HS-5 (cell line): Measurements from ENCODE around the gene ANKS6.

Experiments used
- DNase-seq: peaks from one replicate; pipeline ENCODE4 v3.0.0-alpha.2; 2012; ENCODE audit warnings: low read depth

ANKS6 gene

DNA sequence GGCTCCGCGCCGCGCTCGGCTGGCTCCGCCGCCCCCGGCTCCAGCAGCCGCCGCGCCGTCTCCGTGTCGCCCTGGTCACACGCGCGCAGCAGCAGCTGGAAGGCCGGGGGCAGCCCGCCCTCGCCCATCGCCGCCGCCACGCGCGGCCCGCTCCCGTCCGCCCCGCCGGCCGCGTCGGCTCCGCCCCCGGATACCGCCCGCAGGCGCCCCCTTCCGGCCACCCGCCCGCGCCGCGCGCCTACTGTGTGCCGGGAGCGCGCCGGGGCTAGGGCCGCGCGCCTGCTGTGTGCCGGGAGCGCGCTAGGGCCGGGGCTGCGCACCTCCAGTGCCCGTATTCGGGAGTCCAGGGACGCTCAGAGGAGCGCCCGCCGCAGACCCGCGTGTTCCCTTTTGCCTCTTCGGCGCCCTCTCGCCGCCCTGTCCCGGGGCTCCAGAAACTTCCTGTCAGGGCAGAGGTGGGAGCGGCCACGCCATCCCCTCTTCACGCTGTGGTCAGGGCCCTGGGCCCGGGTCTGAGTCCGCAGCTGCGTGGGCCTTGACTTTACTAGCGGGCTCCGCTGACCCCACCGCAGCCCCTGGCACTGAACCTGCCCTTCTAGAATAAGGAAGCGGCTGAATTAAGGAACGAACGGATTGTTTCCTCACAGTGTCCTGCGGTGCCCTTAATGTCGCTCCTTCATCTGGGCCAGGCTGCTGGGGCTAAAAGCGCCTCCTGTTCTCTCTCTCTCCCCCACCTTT is at the start of gene ANKS6:
Gene ANKS6 (minus strand): TSS at position 192 of the 738 bp plus-strand sequence. CDS start 64 bp downstream, at position 128.
- DNase-seq, result no peak

DNA sequence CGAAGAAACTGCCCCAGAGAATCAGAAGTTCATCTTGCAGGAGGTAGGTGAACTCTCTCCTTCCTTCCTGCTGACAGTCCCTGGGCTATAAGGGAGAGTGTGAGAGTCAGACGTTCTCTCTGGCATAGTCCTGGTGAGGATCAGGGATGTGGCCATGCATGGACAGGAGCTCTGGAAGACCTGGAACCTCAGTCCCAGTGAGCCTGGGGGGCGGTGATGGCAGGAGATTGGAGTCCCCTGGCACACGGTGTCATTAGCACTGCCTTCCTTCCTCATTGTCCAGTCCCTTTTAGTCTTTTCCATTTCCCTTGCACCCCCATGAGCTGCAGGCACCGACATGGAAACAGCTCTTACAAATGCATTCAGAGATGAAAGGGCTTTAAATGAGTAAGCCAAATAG is 49.7 kb upstream of the ANKS6 start:
- no peak for DNase-seq

DNA sequence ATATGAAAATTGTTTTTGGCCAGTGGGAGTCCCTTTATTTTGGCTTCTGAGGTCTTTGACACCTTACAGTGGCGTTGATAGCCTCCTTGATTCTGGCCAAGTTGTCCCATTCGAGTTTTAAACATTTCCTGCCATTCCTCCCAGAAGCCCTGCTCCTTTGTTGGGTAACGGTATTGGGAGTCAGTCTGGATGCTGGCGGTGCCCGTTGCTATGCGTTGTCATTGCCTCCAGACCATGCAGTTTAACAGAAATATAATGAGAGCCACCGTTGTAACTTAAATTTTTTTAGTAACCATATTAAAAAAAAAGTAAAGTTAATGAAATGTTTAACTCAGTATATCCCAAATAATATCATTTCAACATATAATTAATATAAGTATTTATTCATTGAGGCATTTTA is 46.2 kb upstream of the ANKS6 start:
- no peak for DNase-seq

DNA sequence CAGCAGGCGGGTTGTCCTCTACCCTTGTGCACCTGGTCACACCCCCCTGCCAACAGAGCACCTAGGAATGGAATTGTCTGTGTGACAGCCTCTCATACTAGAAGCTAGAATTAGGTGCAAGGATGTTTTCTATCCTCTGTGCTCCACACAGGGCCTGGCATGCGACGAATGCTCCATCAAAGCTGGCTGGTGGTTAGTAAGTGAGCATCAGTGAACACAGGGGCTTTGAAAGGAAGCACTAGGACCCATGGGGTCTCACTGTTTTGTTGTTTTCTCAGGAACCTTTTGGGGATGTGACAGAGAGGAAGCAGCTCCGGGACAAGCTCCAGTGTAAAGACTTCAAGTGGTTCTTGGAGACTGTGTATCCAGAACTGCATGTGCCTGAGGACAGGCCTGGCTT is 43.4 kb upstream of the ANKS6 start:
- no peak for DNase-seq

DNA sequence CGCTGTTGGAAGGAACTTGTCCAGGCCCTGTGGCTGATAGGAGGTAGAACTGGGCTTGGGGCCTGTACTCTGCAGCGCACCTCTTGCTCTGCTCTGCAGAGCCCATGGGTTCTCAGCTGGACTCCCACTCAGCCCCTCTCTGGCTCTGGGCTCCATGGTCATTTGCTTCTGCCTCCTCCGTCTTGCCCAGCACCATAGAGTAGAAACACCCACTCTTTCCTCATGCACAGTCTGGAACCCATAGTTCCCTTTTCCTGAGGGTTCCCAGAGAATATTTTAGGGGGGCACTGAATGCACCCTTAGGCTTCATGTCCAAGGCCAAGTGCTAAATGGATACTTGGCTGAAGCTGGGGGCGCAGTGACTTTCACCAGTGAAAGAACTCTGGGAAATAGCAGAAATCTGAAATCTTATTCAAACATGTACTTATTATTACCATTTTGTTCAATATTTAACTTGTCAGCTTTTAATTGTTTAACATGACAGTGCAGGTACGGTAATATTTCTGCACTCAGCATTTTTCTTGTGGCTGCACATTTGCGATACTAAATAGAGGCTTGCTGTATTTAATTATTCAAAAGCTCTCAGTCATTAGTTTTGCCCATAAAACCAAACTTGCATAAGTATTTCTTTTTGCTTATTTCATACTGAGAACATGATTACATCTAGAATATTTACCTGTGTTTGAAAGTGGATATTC is 42.7 kb upstream of the ANKS6 start:
- no peak for DNase-seq

DNA sequence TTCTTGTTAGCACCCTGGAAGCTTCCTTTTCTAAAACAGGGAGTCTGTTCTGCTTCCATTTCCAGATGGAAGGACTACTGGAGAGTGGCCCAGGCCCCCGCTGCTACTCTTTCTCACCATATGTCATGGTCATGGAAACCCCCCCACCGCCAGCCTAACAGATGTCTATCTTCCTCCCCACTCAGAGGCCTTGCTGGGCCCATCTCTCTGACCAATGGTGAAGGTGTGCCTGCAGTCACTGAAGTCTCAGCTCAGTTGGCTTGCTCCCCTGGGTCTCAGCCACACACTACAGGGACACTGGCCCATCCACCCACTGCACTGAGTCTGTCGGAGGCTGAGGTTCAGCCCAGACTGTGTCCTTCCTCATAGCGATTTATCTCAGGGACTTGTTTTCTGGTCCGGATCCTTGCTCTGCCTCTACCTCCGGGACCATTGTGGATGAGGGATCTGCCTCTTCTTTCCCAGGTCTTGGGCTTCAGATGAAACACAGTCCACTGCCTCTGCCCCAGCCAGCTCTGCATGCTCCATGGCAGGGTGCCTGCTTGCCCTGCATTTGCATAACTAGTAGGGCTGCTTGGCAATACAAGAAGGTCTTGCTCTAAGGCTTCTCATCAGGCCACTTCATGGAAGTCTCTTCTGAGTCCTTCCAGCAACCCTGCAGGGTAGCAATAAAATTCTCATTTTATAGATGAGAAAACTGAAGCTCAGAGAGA is 42.0 kb upstream of the ANKS6 start:
- no peak for DNase-seq

DNA sequence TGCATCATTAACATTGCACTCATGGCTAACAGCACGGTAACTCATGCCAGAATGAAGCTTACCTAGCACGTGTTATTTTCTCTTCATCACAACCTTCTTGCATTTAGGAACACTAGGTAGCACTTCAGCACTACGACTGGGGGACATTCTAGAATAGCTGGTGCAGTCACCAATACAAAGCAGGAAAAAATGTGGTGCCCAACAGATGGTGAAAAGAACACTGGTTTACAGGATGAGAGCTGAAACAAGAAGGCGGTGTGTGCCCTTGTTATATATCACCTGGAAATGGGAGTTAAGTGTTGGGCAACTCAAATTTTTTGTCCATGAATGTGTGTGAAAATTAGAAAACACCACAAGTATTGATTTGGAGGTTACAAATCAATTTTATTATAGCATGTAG is 41.2 kb upstream of the ANKS6 start:
- no peak for DNase-seq

DNA sequence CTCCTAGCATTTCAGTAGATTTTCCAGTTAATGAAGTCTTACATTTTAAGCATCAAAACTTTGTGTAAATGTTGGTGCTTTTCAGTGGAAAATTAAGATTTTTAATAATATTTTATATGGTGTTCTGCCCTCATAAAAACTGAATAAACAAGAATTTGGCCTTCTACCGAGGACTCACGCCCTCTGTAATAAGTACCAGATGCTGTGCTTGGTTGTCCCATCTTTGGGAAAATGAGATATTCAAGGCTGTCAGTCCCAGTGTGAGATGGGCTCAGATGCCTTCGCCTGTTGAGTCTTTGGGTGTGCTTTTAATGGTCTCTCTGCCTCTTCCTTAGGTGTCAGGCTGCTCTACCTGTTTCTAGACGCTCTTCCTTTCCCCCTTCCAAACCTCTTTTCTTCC is 39.9 kb upstream of the ANKS6 start:
- no peak for DNase-seq

DNA sequence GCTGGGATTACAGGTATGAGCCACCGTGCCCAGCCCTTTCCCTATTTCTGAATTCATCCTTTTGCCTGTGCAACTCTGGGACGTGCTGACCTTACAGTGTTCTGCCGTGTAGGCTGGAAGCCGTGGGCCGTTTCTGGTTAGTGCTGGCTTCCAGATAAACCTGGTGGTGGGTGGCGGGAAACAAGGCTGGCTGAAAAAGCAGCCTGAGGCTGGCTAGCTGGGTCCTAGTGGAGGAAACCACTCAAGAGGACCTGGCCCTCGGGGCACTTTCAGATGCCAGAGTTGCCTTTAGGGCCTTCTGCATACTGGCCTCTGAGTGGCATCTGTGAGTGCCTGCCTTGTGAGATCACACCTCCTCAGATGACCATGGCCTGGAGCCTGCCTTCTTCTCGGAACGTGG is 38.0 kb upstream of the ANKS6 start:
- DNase-seq, result no peak

DNA sequence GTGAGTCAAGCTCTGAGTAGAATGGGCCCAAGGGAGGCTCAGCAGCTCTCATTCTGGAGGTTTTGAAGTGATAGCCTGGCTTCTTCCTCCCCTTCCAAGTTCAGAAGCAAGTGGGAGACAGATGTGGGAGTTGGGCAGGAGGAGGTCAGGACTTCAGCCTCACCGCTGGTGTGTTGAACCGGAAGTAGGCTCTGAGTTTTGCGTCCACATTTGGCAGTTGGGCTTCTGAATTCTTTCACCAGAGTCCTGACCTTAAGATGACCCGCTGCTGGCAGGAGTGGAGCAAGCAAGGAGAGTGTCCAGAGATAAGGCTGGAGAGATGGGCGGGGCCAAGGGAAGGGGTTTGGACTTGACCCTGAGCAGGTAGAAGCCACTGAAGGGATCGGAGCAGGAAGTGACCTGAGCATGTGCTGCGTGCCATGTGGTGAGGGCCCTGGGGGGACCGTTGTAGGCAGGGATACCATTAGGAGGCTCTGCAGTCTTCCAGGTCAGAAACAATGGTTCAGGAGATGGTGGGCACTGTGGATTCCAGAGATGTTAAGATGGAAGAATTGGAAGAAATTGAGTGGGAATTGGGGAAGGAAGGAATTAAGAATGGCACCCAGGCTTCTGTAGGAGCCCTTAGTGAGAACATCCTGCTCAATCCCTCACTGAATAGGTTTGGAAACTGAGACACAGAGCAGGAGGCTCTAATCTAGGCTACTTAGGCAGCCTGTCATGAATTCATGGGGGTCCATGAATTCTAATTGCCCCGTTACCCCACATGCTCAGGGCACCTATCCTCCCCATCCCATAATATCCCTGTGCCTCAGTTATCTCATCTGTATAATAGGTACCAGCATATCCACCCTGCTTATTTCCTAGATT is 37.0 kb upstream of the ANKS6 start:
- no peak for DNase-seq

DNA sequence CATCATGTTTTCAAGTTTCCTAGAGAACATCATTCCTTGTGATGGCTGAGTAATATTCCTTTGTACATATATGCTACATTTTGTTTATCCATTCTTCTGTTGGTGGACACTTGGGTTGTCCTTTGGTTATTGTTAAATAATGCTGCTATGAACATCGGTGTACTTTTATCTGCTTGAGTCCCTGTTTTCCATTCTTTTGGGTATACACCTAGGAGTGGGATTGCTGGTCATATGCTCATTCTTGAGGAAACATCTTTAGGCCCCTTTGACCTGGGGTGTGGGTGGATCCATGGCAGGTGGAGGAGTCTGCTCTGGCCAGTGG is 36.4 kb upstream of the ANKS6 start:
- no peak for DNase-seq

DNA sequence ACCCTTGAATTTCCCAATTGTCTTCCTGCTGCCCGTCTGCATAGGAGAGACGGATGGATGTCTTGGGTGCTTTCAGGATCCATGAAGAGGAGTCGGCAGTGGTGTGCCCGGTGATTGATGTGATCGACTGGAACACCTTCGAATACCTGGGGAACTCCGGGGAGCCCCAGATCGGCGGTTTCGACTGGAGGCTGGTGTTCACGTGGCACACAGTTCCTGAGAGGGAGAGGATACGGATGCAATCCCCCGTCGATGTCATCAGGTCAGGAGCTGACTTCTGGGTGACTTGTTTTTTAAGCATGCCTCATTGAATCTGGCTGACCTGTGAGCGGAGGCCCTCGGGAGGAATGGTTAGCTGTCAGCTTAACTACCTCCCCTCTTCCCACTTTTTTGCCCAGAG is 35.3 kb upstream of the ANKS6 start:
- no peak for DNase-seq

DNA sequence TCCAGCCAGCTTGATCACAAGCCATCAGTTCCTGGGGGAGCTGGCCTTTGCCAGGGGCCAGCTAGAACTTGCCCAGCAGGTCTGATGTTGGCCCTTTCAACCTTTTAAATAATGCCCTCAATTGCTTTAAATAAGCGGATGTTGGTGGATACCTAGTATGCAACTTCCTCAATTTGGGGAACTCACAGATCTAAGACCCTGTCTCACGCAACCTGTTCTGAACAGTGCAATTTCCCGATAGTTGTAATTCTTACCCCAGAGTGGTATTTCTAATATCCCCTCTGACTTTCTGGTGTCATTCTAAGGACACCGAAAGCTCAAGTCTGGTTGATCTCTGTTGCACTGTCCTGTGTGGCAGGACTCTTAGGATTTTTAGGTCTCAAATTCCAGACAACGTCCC is 34.2 kb upstream of the ANKS6 start:
- no peak for DNase-seq

DNA sequence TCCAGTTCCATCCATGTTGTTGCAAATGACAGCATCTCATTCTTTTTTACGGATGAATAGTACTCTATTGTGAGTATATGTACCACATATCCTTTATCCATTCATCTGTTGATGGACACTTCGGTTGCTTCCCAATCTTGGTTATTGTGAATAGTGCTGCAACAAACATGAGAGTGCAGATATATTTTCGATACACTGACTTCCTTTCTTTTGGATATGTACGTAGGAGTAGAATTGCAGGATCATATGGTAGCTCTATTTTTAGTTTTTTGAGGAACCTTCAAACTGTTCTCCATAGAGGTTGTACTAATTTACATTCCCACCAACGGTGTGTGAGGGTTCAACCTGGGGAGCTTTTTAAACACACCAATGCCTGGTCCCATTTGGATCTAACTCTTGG is 33.4 kb upstream of the ANKS6 start:
- DNase-seq, result no peak

DNA sequence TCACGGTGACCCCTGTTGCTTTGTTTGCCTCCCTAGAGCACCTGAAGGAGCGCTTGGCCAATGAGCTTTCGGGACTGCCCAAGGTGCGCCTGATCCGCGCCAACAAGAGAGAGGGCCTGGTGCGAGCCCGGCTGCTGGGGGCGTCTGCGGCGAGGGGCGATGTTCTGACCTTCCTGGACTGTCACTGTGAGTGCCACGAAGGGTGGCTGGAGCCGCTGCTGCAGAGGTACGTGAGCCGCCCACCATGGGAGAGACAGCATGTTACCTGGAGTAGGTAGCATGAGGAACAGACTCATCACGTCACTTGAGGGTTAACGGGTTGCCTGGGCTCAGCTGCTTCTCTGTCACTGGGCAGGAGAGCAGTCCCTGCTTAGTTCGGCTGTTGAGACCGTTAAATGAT is 30.4 kb upstream of the ANKS6 start:
- no peak for DNase-seq

DNA sequence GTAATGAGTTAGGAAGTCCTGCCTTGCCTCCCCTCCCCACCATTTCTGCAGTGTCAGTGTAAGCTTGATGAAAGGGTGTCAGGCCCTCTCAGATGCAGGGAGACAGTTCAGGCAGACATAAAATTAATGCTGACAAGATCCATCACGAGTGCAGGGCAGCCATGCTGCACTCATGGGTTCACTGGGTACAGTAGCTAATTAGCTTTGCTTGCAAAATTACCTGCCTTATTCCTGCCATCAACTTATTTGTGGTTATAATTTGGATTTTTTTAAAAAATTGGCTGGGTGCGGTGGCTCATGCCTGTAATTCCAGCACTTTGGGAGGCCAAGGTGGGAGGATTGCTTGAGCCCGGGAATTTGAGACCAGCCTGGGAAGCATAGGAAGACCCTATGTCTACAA is 29.1 kb upstream of the ANKS6 start:
- no peak for DNase-seq

DNA sequence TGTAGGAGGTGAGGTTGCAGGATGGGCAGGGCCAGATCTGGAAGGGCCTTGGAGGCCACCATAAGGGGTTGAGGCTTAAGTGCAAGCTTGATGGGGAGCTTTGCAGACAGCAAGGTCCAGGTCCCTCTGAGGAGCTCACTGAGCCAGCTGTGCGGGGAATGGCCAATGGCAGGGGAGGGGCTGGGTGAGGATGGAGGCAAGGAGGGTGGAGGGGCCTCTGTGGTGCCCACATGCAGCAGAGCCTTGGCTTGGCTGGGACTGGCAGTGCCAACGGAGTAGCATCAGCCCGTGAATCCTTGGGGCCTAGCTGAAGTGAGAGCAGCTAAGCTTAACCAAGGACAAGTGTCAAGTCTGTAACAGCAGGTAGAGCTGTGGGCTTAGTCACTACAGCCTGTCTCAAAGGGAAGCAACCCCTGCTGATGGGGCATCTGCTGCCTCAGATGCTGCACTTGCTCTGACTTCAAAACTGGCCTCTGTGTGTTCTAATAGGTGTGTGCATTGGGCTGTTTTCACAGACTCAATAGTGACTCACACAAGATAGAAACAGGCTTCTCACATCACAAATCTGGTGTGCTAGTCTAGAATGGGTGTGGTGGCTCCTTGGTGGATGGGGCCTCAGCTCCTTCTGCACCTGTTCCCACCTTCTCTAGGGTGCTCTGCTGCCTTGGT is 27.4 kb upstream of the ANKS6 start:
- DNase-seq, result no peak

DNA sequence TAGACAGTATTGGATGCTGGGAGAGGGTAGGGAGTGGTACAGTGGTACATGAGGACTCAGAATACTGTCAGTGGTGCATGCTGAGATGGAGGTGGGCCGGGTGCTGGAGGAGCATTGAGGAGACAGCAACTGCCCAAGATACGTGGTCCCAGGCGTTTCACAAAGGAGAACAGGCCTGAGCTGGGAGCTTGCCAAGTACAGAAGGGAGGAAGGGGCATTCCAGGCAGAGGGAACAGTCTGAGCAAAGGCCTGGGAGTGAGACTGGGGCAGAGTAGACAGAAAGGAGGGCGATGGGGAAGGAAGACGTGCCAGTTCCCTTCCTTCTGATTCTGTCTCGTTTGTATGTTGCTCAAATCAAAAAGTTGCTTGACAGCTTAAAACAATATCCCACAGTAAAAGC is 26.3 kb upstream of the ANKS6 start:
- no peak for DNase-seq

DNA sequence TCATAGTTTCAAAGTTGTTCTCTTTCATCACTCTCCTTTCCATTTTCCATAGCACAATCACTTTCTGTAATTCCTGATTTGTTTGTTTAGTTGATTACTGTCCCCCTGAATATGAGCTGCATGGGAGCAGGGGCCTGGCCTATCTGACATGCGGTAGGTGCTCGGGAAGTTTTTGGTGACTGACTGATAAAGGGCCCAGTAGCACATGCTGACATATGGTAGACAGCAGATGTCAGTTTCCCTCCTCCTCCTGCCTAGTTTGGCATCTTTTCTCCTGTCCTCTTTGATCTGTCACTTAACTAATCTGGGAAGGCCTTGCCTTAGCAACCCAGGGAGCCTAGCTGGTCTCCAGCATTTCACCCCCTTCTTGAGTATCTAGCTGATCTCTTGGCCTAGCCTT is 25.5 kb upstream of the ANKS6 start:
- no peak for DNase-seq

DNA sequence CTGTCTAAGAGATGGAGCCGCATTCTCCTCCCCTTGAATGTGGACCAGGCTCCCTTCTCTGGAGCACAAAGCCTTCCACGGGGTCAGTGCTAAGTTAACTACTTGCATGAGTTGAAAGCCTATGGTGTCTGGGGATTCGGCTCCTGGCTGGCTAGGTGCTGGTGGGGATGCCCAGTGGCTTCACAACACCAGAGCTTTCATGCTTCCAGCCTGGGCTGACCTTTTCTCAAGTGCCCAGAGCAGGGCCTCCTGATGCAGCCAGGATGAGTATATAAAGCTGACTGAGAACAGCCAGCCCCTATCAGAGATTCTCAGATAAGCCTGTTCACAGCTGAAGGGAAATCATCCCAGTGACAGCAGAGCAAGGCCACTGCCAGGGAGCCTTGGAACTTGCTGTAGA is 22.9 kb upstream of the ANKS6 start:
- no peak for DNase-seq

DNA sequence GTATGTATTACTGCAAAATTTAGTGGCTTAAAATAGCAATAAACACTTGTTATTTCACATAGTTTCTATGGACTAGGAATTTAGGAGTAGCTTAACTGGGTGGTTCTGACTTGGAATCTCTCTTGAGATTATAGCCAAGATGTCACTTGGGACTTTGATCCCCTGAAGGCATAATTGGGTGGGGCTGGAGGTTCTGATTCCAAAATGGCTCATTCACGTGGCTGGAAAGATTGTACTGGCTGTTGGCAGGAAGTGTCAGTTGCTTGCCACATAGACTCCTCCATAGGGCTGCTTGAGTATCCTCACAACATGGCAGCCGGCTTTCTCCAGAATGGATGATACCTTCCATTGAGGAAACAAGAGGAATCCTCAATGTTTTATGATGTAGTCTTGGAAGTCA is 22.4 kb upstream of the ANKS6 start:
- no peak for DNase-seq

DNA sequence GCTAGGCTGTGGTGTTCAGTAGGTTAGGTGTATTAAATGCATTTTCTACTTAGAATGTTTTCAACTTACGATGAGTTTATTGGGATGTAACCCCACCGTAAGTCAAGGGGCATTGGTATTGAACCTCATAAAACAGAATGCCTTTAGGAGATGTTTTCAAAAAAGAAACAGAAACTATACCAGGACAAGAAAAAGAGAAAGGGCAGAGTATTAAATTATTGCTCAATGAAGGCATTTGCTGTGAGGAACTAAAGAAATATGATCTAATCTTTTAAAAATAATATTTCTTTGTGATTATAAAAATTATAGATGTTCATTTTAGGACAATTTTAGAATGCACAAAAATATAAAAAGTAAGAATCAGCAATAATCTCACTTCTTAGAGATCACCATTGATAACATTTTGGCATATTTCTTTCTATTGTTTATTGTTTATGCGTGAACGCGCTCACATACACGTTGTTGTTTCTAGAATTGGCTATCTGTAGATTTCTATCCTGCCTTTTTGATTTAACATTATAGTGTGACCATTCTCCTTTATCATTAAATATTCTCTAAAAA is 19.1 kb upstream of the ANKS6 start:
- DNase-seq, result no peak
